GOT3 (cell line): ENCODE measurements around the gene NAT16.
"Not testable (repeated sequence)": the region's sequence is repeated elsewhere in the genome, so short reads cannot be mapped to it uniquely, and the experiment has no call there.

ENCODE experiments used
- DNase-seq: peaks from one replicate; lab custom pipeline; 2025; ENCODE audit warnings: mixed read lengths; lab: John Stamatoyannopoulos, UW

NAT16 gene

DNA sequence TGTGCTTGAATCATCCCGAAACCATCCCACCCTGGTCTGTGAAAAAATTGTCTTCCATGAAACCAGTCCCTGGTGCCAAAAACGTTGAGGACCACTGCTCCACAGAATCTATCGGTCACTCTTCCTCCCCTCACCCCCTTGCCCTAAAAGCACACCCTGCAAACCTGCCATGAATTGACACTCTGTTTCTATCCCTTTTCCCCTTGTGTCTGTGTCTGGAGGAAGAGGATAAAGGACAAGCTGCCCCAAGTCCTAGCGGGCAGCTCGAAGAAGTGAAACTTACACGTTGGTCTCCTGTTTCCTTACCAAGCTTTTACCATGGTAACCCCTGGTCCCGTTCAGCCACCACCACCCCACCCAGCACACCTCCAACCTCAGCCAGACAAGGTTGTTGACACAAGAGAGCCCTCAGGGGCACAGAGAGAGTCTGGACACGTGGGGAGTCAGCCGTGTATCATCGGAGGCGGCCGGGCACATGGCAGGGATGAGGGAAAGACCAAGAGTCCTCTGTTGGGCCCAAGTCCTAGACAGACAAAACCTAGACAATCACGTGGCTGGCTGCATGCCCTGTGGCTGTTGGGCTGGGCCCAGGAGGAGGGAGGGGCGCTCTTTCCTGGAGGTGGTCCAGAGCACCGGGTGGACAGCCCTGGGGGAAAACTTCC, 54.0 kb downstream of the NAT16 start:
- DNase-seq, result no peak

DNA sequence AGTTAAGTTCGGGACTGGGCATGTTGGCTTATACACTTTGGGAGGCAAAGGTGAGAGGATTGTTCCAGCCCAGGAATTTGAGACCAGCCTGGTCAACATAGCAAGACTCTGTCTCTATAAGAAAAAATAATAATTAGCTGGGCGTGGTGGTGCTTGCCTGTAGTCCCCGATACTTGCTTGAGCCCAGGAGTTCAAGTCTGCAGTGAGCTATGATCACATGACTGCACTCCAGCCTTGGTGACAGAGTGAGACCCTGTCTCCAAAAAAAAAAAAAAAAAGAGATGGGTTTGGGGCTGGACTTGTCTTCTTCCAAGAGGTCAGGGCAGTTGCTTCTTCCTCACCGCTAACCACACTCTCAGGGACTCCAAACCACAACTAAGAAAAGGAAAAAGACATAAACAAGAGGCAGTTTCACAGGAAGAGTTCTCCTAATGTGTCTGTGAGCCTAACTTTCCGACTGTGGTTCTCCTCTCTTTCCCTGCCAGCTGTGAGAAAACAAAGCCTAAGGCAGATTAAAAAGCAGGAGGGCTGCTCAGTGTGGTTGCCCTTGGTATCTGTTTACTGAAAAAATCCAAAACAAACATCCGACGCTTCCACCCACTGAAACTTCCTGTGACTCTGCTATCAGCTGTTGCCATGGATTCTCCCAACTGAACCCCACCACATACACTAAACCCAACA, 55.6 kb downstream of the NAT16 start:
- DNase-seq, result peak; percentile 28

- no peak for DNase-seq
Observed at GRCh38 chr7:101123703-101124068, 56.4 kb downstream of the NAT16 start.

- DNase-seq, result no peak
Observed at GRCh38 chr7:101122933-101123702, 57.0 kb downstream of the NAT16 start.

GRCh38 chr7:101121991-101122932, 57.8 kb downstream of the NAT16 start:
- DNase-seq, result peak; percentile 62

- not testable (repeated sequence) for DNase-seq
Observed at GRCh38 chr7:101121631-101121990, 58.5 kb downstream of the NAT16 start.
